Esophagus squamous epithelium (tissue), 5 donors: ENCODE data around the gene SS18L1. TPM values are rescaled to one million over a fixed set of nuclear protein-coding genes. Genes with fewer than 3 reads are reported as not detected.
A peak's percentile ranks its signal among the peaks of the same experiment; 100 is the strongest.

Experiments used
- DNase-seq: peaks from one replicate; lab custom pipeline; 2025; lab: John Stamatoyannopoulos, UW
- H3K27ac ChIP-seq, 4 donors: fragments of 200-600 bp; sonication (generic); one replicate each; pipeline ENCODE4 v1.5.1; 2016 to 2019; ENCODE audit warnings: mild to moderate bottlenecking in 1 of 4
- H3K27me3 ChIP-seq, 4 donors: fragments of 200-600 bp; sonication (generic); 1 replicate in 3 of 4; 2 replicates in 1 of 4; pipeline versions ENCODE4 v1.5.1 to v1.6.0; 2017 to 2021; ENCODE audit warnings: antibody characterized with exemption in 1 of 4
- H3K36me3 ChIP-seq, 3 donors: fragments of 200-600 bp; sonication (generic); one replicate each; pipeline ENCODE4 v1.5.1; 2016 to 2019
- H3K4me1 ChIP-seq, 3 donors: fragments of 200-600 bp; sonication (generic); one replicate each; pipeline ENCODE4 v1.5.1; 2017 to 2019
- H3K4me3 ChIP-seq, 4 donors: fragments of 200-600 bp; sonication (generic); 1 replicate in 3 of 4; 2 replicates in 1 of 4; pipeline ENCODE4 v1.5.1; 2016 to 2019; ENCODE audit warnings: mild to moderate bottlenecking in 2 of 4, moderate library complexity in 1 of 4
- H3K9me3 ChIP-seq, 3 donors: fragments of 200-600 bp; sonication (generic); one replicate each; pipeline ENCODE4 v1.5.1; 2016 to 2019
- CTCF ChIP-seq, 6 experiments: fragments of 450-650 bp in 4 of 6; fragments of 200-600 bp in 2 of 6; sonication (generic) in 2 of 6; IDR thresholded peaks; one replicate each; pipeline ENCODE4 v1.5.1; 2016 to 2019; ENCODE audit warnings: antibody characterized with exemption in 6 of 6, mild to moderate bottlenecking in 4 of 6, moderate library complexity in 4 of 6
- POLR2A ChIP-seq, 4 donors: fragments of 450-650 bp; IDR thresholded peaks; one replicate each; pipeline ENCODE4 v1.6.1; 2017; ENCODE audit warnings: antibody characterized with exemption in 4 of 4, mild to moderate bottlenecking in 4 of 4, moderate library complexity in 3 of 4
- WGBS, 2 donors: methylation state at CpG; one replicate each; pipeline ENCODE4 v1.1.5; 2018; 5-methylcytosine and 5-hydroxymethylcytosine counted together
- intact Hi-C: fragments of 100-400 bp; cut with DNase I; formaldehyde crosslinking; loops from one replicate; pipeline ENCODE4 v1.15.0; 2022
- total RNA-seq, 4 donors: library from RNA; depleted of rRNA; stranded (reverse); fragments of >200 nt; gene quantifications; one replicate each; pipeline ENCODE4 v1.1.0, GENCODE V29; 2016
- donor health status: DM: yes; HTN: yes; CAD: no.

SS18L1 gene
- total RNA-seq, 4 donors from 2014 or later, result 7.8 to 24.5 (median 15.0) TPM

GRCh38 chr20:62134735-62135231, 8.8 kb upstream of the SS18L1 start:
- Histone ChIP-seq H3K27me3 (no peaks in the 10 kb centered on the region), H3K36me3 (peaks cover 46 to 100% (median 64%) of the 10 kb centered on the region in 3 donors), H3K9me3 (no peaks in the 10 kb centered on the region), H3K27ac (peak overlapping the region; percentile 1 to 79 (median 40)), H3K4me1 (peaks cover 0 to 40% (median 7%) of the 10 kb centered on the region in 3 donors), H3K4me3 (no peak overlapping the region)
- no peak for DNase-seq
- no peak for TF ChIP-seq POLR2A (IDR thresholded peaks at IDR 0.05)
- no peak for TF ChIP-seq CTCF (IDR thresholded peaks at IDR 0.05)
- WGBS, 2 donors, result 62 to 69% methylated on average over 7 to 10 of the region's 11 CpGs
- intact Hi-C loops, result loop anchor here (5.0 kb wide), 1 partner anchor 122 kb away; no protein-coding TSS in a partner anchor

- no peak for TF ChIP-seq CTCF (IDR thresholded peaks at IDR 0.05)
- no peak for TF ChIP-seq POLR2A (IDR thresholded peaks at IDR 0.05)
- Histone ChIP-seq H3K9me3 (no peaks in the 10 kb centered on the region), H3K36me3 (peaks cover 49 to 99% (median 57%) of the 10 kb centered on the region in 3 donors), H3K27ac (peak overlapping the region in 2 of 4 donors; percentile 5 to 79), H3K4me3 (no peak overlapping the region), H3K27me3 (no peaks in the 10 kb centered on the region), H3K4me1 (peaks cover 1 to 49% (median 9%) of the 10 kb centered on the region in 3 donors)
- 87 to 88% methylated on average over 6 to 8 of the region's 8 CpGs for WGBS, 2 donors
- no peak for DNase-seq
- intact Hi-C loops, result loop anchor here (5.0 kb wide), 1 partner anchor 123 kb away; no protein-coding TSS in a partner anchor
Observed at GRCh38 chr20:62135573-62136266, 7.8 kb upstream of the SS18L1 start.

GRCh38 chr20:62136283-62137091, 7.1 kb upstream of the SS18L1 start:
- Histone ChIP-seq H3K9me3 (no peaks in the 10 kb centered on the region), H3K27me3 (no peaks in the 10 kb centered on the region), H3K27ac (no peak overlapping the region), H3K36me3 (peaks cover 41 to 91% (median 49%) of the 10 kb centered on the region in 3 donors), H3K4me3 (no peak overlapping the region), H3K4me1 (peaks cover 9 to 54% (median 16%) of the 10 kb centered on the region in 3 donors)
- 46 to 53% methylated on average over 8 of the region's 8 CpGs for WGBS, 2 donors
- no peak for DNase-seq
- intact Hi-C loops, result loop anchor here (5.0 kb wide), 1 partner anchor 124 kb away; no protein-coding TSS in a partner anchor
- no peak for TF ChIP-seq POLR2A (IDR thresholded peaks at IDR 0.05)
- peak; percentile 65 to 79 (median 76) for TF ChIP-seq CTCF (IDR thresholded peaks at IDR 0.05)

GRCh38 chr20:62137092-62137384, 6.5 kb upstream of the SS18L1 start:
- Histone ChIP-seq H3K36me3 (peaks cover 41 to 86% (median 46%) of the 10 kb centered on the region in 3 donors), H3K4me3 (no peak overlapping the region), H3K9me3 (no peaks in the 10 kb centered on the region), H3K27ac (no peak overlapping the region), H3K27me3 (no peaks in the 10 kb centered on the region), H3K4me1 (peaks cover 13 to 54% (median 22%) of the 10 kb centered on the region in 3 donors)
- DNase-seq, result no peak
- TF ChIP-seq CTCF (IDR thresholded peaks at IDR 0.05), result peak in 1 of 6 experiments; percentile 32
- no peak for TF ChIP-seq POLR2A (IDR thresholded peaks at IDR 0.05)
- 72 to 75% methylated on average over 6 of the region's 6 CpGs for WGBS, 2 donors
- intact Hi-C loops, result loop anchor here (5.0 kb wide), 1 partner anchor 125 kb away; no protein-coding TSS in a partner anchor
